HG03139 (cell line): Measurements from ENCODE around the gene ZNF146.
A peak's percentile ranks its signal among the peaks of the same experiment; 100 is the strongest.
"Not testable (repeated sequence)": the region's sequence is repeated elsewhere in the genome, so short reads cannot be mapped to it uniquely, and the experiment has no call there.

Source experiments
- ATAC-seq: cut with Tn5 transposase; IDR thresholded peaks from one replicate; pipeline ENCODE4 v1.9.1; 2021; ENCODE audit not compliant: unreplicated experiment

ZNF146 gene

DNA sequence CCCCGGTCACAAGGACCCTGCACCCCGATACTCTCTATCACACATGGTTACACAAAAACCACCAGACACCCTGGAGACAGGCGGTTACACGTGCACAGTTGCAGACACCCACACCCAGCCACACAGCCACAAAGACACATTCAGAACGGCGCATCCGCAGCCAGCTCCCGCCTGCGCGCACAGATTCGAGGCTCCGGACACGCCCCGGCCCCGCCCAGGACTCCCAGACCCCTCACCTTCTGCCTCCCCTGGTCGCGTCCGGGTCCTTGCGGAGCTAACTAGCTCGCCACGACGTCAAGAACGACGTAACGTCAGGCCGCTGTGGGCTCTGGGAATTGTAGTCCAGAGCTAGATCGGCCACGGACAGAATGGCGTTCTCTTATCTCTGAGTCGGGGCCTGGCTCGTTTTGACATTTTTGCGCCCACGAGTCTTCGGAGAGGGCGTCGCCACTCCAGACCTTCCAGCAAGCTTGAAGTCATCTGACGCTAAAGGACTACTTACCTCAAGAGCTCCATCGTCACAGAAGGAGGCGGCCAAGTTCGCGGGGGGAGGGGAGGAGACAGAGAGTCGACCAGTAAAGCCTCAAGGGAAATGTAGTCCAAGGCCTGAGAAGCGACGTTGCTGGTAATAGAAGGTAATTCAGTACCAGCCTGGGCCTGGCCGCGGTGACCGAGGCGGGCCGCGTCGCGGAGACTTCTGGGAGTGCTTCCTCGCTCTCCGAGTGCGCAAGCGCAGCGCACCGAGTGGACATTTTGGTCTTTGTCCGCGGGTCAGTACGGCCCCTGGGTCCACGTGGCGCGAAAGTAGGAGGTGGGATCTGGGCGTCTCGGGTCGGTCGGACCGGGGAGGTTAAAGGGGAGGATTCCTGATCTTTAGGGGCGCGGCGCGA, at the start of gene ZNF146, which contains the start of gene ZNF565:
ZNF146 (plus strand) TSS at position 721 of the 890 bp plus-strand sequence. CDS start 21,335 bp downstream, outside the sequence.
ZNF565 (minus strand) TSS at position 280 of the 890 bp plus-strand sequence. CDS start 12,680 bp downstream, outside the sequence.
- peak; percentile 83 for ATAC-seq

DNA sequence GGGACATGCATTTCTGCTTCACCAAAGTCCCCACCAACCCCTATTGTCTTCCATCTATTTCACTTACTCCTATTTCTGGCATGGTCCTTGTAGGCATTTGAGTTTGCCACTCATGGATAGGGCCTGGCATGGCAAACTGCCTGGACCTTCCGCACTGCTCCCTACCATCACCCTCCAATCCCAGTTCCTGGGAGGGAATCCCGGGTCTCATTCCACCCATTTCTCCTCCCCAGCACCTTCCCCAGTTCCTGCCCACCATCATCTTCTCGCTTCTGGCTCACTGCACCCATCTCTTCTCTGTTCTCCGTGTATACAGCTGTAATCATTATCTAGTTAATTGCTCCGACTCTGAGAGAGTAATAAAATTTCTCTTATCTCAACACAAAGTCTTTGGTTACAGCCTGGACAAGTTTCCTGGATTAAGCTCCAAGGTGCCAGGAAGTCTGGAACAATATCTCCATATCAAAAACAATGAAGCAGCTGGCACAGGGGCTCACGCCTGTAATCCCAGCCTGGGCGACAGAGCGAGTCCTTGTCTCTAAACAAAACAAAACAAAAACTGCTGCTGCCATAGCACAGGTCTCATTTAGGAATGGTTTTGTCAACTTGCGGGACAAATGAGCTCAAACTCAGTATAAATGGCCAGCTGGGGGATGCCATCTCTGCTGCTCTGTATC, 45.7 kb upstream of the ZNF146 start:
- ATAC-seq = no peak

DNA sequence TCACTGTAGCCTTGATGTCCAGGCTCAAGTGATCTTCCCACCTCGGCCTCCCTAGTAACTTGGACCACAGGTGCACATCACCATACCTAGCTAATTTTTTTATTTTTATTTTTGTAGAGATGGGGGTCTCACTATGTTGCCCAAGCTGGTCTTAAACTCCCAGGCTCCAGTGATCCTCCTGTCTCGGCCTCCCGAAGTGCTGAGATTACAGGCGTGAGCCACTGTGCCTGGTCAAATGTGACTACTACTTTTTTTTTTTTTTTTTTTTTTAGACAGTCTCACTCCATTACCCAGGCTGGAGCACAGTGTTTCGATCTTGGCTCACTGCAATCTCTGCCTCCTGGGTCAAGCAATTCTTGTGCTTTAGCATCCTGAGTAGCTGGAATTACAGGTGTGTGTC, 42.1 kb upstream of the ZNF146 start:
- no peak for ATAC-seq

GRCh38 chr19:36173846-36174245, 41.1 kb upstream of the ZNF146 start:
- not testable (repeated sequence) for ATAC-seq

DNA sequence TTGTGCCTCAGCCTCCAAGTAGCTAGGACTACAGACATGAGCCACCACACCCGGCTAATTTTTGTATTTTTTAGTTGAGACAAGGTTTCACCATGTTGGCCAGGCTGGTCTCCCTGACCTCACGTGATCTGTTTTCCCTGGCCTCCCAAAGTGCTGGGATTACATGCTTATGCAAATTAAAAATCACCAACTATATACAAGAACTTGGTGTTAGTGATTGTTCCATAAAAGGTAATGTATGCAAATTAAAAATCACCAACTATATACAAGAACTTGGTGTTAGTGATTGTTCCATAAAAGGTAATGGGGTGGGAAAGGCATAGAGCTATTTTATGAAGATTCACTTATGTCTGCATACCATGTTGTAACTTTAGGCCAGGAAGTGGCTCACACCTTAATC, 35.8 kb upstream of the ZNF146 start:
- not testable (repeated sequence) for ATAC-seq

DNA sequence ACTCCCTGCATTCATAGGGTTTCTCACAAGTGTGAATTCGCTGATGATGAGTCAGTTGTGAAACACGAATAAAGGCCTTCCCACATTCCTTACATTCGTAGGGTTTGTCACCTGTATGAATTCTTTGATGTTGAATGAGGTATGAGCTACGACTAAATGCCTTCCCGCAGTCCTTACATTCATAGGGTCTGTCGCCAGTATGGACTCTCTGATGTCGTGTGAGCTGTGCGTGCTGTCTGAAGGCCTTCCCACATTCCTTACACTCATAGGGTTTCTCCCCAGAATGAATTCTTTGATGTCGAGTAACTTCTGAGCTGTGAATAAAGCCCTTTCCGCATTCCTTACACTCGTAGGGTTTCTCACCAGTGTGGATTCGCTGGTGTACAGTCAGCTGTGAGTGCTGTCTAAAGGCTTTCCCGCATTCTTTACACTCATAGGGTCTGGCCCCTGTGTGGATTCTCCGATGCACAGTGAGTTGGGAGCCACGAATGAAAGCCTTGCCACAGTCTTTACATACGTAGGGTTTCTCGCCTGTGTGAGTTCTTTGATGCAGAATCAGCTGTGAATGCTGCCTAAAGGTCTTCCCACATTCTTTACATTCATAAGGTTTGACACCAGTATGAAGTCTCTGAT, 32.2 kb upstream of the ZNF146 start:
- no peak for ATAC-seq

DNA sequence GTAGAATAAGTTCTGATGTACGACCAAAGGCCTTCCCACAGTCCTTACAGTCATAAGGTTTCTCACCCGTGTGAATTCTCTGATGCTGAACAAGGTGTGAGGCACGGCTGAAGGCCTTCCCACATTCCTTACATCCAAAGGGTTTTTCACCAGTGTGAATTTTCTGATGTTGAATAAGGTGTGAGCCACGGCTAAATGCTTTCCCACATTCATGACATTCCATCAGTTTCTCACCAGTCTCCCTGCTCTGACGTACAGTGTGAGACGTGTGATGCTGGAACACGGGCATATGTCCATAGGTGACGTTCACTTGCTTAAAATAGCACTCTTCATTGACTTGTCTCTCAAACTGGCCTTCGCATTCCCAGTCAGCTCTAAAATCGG, 31.7 kb upstream of the ZNF146 start:
- ATAC-seq = no peak

DNA sequence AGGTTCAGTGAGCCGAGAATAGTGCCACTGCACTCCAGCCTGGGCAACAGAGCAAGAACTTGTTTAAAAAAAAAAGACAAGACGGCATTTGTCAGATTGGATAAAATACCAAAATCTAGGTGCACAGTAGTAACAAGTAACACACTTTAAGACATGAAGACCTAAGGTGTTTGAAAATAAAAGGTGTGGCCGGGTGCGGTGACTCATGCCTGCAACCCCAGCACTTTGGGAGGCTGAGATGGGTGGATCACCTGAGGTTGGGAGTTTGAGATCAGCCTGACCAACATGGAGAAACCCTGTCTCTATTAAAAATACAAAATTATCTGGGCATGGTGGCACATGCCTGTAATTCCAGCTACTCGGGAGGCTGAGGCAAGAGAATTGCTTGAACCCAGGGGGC, 28.2 kb upstream of the ZNF146 start:
- ATAC-seq = not testable (repeated sequence)

- ATAC-seq = no peak
Observed at GRCh38 chr19:36196249-36196648, 18.7 kb upstream of the ZNF146 start.

- ATAC-seq = no peak
Observed at GRCh38 chr19:36198119-36198518, 16.8 kb upstream of the ZNF146 start.

GRCh38 chr19:36201684-36202083, 13.2 kb upstream of the ZNF146 start:
- no peak for ATAC-seq

DNA sequence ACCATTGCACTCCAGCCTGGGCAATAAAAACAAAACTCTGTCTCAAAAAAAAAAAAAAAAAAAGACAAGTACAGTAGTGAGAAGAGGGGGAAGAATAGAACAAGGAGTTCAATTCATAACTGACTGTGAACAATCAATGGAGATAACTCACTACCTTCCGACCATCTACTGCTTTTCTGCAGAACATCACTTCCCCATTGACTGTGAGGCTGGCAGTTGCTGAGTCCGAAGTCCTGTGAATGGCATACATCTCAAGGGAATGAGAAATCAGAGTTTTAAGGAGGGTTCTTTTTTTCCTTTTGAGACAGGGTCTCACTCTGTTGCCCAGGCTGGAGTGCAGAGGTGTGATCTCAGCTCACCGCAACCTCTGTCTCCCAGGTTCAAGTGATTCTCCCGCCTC, 11.6 kb upstream of the ZNF146 start:
- no peak for ATAC-seq

- no peak for ATAC-seq
Observed at GRCh38 chr19:36207605-36208252, 7.2 kb upstream of the ZNF146 start.

- ATAC-seq = no peak
Observed at GRCh38 chr19:36209372-36209771, 5.5 kb upstream of the ZNF146 start.

DNA sequence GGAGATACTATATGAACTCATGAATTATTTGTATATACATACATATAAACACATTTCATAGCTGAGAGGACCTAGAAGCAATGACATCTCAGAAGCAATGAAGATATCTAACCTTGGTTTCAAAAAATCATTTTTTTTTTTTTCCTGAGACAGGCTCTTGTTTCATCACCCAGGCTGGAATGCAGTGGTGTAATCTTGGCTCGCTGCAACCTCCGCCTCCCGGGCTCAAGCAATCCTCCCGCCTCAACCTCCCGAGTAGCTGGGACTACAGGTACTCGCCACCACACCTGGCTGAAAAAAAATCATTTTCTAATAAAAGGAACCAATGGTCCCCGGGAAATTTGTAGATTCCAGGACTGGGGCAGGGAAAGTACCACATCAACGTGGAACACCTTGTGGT, 4.4 kb upstream of the ZNF146 start:
- no peak for ATAC-seq

GRCh38 chr19:36212895-36213294, 2.0 kb upstream of the ZNF146 start:
- ATAC-seq = no peak

GRCh38 chr19:36215276-36216123, 594 bp downstream of the ZNF146 start:
- ATAC-seq = no peak

DNA sequence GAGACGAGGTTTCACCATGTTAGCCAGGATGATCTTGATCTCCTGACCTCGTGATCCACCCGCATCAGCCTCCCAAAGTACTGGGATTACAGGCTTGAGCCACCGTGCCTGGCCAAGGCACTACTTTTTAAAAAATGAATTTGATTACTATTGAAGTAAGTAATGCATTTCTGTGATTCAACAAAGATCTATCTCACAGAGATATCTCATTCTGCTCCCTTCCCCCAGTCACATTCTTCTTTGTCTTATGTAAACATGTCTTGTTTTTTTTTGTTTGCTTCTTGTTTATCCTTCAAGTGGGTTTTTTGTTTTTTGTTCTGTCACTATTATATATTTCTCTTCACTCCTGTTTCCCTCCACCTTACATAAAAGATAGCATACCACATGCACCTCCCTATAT, 6.6 kb downstream of the ZNF146 start:
- ATAC-seq = no peak

- ATAC-seq = no peak
Observed at GRCh38 chr19:36222503-36222902, 7.6 kb downstream of the ZNF146 start.

GRCh38 chr19:36225219-36225892, 10.4 kb downstream of the ZNF146 start:
- no peak for ATAC-seq
